Measurements from ENCODE around the gene CDON. TPM values are rescaled to one million over a fixed set of nuclear protein-coding genes. Genes with fewer than 3 reads are reported as not detected.
A peak's percentile ranks its signal among the peaks of the same experiment; 100 is the strongest.

CDON gene
- polyA plus RNA-seq, 1 donor, result 30.9 TPM

DNA sequence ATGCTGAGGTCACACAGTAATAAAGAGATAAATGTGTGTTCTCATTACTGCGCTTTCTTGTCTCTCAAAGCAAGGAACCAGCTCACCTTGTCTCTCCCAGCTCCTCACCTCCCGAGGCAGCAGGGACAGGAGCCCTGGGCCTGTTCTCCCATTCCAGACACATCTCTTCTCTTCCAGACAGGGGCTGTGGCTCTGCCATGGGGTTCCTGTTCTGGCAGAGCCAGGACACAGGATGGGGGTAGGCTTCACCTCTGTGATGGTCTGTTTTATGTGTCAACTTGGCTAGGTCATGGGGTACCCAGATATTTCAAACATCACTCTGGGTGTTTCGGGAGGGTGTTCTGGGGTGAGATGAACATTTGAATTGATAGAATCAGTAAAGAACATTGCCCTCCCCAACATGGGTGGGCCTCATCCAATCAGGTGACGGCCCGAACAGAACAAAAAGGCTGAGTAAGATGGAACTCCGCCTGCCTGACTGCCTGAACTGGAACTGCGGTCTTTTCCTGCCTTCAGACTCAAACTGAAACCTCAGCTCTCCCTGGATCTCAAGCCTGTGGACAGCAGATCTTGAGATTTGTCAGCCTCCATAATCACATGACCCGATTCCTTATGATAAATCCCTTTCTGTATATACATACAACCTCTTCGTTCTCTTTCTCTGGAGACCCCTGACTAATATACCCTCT lies 118.9 kb downstream of the CDON start:
- no peak for DNase-seq

DNA sequence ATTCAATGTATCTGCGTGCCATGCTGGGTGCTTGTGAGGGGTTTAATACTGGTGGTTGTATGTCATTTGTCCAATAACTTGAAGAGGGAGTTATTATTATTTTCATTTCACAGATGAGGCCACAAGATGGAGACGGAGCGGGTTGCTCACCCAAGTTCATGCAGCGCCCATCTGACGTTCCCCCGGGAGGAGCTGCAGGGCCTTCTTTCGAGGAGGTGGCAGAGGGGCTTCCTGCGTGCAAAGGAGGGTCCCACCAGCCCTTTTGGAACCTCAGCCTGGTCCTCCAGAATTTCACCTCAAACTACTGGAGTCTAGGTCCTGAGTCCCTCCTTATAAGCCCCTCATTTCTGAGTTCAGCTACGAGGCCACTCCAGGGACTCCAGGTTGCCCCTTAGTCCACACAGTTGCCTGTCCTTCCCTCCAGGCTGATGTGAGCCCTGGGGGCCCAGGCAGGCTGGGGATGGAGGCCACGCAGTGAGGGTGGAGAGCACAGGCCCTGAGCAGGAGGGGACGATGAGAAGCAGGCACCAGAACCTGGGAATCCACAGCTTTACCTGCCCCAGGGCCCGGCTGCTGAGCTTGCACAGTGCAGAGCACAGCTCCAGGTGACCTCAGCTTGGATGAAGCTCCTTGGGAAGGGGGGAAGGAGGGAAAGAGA lies 119.8 kb downstream of the CDON start:
- no peak for DNase-seq

DNA sequence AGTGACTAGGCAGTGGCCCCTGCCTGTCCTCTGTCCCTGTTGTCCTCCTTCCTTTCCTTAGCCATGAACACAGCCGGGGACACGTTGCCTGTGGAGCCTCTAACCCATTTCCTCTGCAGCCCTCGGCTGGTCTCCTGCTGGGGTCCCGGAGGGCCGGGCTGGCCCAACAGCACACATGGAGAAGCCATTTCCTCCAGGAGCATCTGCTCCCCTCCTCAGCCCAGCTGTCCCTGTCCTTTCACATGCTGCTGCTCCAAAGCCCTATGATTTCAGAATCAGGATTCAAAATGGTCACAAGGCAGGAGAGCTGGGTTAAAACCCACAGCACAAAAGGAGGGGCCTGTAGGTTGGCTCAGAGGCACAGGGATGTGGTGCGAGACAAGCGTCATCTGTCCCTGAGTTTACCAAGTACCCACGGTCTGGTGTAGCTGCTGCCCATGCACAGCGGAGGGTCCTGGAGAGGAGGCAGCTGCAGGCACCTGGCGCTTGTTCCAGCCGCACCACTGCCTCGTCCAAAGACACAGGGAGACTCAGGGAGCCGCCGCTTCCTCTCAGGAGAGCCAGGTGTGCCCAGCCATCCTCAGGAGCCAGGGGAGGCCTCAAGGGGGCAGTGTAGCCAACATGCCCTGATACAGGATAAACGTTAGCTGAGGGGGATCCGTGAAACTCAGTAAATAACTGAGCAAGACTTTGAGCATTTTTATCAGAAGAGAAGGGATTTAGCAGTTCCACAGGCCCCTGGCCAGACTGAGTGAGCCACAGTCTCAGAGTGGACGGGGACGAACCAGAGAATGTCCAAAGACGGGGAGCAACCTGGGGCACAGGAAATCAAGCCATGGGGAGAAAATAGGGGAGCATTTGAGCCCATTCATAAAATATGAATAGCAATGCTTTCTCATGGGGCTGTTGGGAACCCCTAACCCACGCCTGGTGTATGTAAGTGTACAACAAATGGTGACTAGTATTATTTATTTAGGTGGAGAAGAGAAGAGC lies 120.8 kb downstream of the CDON start:
- peak; percentile 49 for DNase-seq

DNA sequence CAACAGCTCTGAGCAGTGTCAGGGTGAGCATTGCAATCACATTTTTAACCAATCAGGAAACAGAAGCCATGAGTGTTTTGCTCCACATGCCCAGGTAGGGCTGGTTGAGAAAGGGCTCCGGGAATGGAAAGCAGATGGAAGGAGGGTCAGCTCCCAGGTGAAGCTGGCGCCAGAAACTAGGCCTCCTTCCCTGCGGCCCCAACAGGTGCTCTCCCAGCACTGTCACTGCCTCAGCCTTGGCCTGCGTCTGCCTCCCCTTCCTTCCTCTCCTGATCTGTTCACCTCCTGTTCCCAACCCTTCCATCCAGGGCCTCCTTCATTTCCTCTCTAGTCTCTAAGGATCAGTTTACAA lies 121.4 kb downstream of the CDON start:
- no peak for DNase-seq

DNA sequence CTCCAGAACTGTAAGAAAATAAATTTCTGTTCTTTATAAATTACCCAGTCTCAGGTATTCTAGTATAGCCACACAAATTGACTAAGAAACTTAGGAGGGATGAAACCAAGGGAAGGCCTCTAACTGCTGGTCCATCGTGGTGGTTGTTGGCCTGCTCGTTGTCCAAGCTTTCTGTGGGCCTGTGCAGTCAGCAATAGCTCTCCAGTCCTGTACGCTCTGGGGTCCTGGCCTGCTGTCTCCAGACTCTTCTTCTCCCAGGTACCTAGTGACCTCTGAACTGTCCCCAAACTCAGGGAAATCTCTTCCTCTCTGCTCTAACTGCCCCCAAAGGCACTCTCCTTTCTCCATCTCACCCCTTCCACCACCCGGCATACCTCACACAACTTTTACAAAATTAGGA lies 122.5 kb downstream of the CDON start:
- no peak for DNase-seq

DNA sequence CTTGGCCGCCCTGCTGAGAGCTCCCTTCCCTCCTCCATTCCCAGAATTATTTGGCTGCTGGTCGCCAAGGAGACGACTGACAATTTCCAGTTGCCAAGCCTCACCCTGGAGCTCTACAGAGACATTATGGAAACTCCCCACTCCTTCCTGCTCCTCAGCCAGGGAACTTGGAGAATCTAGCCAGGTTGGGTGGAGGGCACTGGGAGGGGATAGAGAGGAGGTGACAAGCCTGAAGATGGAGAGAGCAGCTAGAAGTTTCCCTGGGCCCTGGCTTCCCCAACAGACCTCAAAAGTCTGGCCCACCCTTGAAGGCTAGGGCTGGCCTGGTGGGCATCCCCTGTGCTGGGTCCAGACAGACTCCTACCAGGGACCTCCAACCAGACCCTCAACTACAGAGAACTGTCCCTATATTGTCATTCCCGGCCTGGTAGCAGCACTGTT lies 123.6 kb downstream of the CDON start:
- DNase-seq, result no peak

DNA sequence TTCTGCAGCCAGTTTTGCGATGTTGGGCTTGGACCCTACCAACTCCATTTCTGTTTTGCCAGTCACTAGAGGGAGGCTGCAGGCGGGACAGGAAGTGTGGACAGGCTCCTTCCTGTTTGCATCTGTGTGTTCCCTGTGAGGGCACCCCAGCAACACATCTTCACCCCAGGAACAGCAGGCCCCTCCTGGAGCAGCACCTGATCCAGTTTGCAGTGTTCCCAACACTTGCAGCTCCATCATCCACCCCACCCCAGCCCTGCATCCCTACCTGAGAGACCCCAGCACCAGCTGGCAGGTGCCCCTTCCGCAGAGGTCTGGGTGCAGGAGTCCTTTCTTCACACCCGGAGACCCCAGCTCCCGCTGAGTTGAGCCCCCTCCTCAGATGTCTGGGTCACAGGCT lies 124.2 kb downstream of the CDON start:
- DNase-seq, result no peak

DNA sequence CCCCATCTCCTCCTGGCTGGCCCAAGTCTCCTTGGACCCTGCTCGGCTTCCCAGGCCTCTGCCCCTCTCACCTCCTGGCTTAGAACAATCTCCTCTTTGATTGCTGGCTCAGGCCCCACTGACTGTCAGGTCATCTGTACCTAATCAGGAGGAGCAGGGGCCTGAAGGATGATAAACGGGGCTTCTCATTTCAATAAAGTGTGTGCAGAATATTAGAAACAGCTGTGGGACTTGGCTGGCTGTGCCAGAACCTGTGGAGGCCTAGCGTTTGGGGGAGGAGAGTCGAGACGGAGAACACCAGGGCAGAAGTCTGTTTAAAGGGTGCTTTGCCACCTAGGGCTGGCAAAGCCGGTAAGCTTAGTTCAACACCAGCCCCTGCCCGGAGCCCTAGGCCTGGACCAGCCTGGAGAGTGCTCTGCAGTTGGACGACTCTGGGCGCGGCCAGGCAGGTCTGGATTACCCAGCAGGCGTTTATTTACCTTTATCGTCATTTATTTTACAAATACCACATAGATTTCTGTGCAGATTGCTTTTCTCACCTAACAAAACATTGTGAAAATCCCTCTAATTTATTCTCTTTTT lies 127.0 kb downstream of the CDON start:
- no peak for DNase-seq

DNA sequence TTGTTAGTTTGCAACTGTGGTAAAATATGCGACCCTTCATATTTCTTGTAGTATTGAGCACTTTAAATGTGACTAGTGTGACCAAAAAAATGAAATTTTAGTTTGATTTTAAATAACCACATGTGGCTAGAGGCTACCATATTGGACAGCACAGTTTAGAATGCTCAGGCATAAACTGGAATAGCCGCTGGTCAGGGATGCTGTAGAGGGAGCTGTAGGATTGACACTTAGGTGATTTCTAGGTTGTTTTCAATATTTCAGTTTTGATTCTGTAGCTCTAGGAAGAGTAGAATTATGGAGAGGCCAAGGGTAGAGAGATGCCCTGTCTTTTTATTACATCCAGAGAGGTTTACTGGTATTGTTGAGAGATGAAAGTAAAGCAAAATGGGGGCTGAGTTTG lies 127.6 kb downstream of the CDON start:
- DNase-seq, result no peak

DNA sequence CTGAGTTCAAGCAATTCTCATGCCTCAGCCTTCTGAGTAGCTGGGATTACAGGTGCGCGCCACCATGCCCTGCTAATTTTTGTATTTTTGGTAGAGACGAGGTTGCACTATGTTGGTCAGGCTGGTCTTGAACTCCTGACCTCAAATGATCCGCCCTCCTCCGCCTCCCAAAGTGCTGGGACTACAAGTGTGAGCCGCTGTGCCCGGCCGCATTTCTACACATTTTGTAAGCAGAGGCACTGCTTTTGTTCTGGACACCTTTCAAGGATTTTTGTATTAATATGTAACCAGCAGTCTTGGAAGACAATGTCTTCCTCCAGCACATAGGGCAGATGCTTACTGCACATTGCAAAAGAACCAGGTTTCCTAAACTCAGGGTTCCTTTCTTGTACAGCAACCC lies 128.2 kb downstream of the CDON start:
- no peak for DNase-seq

DNA sequence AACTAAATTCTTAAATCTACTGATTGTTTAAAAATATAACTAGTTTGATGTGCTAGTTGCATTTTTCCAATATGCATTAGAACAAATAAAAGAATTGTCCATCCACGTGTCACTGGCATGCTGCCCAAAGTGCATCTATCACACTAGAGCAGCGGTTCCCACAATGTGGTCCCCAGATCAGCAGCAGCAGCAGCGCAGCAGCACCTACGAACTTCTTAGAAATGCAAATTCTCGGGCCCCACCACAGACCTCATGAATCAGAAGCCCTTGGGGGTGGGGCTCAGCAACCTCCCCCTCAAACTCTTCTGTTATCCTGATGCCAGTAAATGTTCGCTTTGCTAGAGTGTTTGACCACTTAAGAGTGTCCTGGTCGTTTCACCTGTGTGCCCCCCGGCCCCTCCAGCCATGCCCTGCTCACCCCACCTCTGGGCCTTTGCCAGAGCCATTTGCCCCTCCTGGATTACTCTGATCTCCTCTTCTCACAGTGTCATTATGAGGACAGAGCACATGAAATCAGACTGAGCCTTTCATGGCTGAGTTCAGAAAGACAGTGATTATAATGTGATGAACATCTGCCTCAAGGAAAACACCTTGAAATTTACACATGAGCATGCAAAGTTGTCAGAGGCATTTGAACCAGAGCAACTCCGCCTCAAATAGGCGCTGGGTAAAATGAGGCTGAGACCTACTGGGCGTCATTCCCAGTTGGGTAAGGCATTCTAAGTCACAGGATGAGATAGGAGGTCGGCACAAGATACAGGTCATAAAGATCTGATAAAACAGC lies 129.4 kb downstream of the CDON start:
- DNase-seq, result no peak

DNA sequence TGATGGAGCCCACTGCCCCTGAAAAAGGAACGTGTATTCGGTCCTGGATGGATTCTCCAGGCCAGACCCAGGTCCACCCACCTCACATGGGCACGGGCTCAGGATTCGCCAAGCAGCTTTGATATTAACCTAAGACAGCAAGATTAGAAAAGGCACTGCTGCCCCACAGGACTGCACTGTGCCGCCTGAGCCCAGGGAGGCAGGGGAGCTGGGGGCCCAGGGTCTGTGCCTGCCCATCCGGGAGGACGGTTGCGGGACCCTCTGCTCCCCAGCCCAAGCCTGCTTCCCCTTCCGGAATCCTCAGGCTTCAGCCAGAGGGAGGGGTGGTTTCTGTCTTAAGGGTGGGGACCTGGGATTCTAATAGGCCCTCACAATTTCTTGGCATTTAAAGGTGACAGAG lies 130.4 kb downstream of the CDON start:
- no peak for DNase-seq

DNA sequence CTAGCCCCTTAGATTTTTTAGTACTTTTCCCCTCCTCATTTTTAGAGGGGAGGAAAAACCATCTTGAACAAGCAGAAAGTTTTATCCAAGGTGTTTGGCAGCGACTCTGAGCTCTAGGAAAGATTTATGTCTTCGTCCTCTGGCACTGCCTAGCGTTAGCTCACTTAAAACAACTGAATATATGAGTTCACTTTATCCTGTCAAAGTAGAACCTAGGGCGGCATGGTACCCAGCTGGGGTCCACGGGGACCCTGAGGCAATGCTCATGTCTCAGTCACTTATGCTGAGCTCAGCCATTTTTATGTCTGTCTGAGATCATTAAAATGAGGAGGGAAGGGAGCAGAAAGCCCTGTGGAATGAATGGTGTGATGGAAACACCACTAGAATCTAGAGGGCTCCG lies 131.0 kb downstream of the CDON start:
- DNase-seq, result no peak

DNA sequence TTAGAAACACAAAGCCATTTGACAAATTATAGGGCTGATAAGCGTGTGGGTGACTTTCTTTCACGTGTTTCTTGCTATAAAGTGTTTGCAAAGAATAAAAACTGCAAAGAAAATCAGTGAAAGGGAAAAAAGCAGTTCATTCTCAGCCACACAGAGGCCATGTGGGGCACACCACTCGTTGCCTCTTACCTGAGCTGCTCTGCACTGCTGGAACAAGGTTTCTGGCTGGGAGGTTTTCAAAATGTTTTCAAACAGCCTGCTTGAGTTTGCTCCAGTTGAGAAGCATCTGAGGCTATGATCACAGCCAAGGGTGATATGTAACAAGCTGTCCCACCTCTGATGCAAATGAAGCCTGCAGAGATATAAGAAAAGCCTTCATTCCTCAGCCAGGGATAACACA lies 131.6 kb downstream of the CDON start:
- DNase-seq, result no peak

DNA sequence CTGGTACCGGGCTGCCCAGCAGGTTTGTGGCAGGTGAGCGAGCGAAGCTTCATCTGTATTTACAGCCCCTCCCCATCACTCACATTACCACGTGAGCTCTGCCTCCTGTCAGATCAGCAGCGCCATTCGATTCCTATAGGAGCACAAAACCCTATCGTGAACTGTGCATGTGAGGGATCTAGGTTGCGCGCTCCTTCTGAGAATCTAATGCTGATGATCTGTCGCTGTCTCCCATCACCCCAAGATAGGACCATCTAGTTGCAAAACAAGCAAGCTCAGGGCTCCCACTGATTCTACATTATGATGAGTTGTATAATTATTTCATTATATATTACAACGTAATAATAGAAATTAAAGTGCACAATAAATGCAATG lies 132.6 kb downstream of the CDON start:
- no peak for DNase-seq

DNA sequence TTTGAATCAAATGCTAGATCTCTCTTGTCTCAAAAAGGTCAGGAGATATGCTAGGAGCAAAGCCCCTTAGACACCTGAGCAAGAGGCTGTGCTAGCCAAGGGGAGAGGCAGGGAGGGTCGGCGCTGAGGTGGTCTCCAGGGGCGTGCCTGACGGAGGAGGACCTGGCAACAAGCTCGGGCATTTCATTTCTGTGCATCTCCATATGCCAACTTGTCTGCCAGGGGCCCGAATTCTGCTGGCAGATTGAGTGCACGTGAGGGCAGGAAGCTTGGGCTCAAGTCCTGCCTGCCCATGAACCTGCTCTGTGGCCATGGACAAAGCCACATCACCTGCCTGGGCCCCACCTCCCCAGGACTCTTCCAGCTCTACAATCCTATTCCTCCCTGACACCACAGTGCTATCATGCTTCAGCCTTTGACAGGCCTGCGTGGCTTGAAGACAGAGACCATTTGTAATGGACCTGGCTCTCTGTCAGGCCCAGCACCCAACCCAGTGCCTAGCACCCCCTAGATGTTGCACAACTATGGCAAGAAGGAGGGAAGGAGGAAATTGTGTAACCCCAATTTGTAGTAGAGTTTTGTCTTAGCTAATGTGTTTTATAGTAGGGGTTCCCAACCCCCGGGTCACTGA lies 133.1 kb downstream of the CDON start:
- no peak for DNase-seq

DNA sequence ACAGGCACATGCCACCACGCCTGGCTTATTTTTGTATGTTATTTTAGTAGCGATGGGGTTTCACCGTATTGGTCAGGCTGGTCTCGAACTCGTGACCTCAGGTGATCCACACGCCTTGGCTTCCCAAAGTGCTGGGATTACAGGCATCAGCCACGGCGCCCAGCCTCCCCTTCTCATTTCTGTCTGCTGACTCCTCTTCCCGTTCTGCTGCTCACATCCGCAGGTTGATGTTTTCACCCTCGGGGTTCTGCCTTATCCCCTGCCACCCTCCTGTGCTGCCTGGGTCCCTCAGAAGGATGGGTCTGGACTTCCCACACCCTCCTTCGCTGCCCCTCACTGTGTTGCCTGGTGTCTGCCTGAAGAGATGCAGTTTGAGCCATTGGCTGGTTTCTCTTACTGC lies 136.0 kb downstream of the CDON start:
- DNase-seq, result no peak

DNA sequence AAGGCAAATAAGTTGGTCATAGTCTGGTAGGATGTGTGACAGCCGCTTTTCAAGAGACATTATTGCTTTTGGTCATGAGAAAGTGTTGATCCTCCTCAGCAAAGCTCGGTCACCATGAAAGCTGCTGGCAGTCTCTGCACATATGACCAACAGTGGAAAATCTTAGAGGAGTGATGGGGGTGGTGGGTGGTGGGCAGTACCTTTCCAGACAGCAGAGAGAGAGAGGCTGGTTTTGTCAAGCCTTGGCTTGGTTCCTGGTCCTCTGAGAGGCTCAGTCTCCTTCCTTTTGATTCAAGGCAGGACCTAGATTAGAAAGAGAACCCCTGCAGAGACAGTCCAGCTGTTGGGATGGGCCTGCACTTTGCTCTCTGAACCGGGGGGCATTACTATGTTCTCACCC lies 136.9 kb downstream of the CDON start:
- DNase-seq, result no peak

DNA sequence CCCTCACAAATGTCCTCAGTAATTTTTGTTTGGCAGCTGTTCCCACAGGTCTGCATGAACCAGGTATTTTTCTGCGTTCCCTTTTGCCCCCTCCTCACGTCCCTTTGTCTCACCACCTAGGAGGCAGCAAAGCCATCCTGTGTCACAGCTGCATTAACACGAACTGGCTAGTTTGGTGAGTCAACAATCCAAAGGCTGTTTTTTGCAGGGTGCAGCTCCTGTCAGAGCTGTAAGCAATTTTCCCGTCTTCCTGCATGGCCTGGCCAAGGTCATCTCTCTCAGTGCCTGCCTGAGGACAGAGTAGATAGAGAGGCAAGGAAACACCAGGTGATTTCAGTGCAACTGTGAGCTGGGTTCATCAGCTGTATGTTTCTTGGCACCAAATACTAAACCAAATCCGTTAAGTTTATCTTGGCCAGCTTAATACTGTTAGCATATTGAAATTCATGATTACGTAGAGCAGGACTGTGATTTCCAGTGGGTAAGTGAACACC lies 137.4 kb downstream of the CDON start:
- no peak for DNase-seq

DNA sequence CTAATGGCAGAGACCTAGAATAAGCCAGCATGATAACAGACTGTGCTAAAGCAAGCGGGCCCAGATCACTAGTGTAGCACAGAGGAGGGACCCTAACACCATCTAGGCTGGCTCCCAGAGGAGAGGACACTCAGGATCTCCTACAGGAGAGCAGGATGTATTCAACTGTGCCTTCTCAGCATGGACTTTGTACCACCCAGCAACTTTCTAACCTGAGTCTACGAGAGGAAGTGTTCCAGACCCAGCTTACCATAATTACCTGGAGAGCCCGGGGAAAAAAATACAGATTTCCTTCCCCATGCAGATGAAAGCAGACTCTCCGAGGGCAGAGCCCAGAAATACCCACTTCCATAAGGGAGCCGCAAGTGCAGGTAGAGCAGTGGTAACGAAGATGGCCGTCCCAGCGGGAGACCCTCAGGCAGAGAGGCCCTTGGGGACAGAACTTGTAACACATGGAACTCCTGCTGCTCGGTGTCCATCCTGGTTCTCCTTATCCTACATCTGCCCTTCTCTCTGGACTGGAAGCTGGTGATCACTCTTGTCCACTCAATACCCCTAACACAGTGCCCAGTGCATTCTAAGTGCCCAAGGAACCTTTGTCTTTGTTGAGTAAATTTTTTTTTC lies 138.2 kb downstream of the CDON start:
- DNase-seq, result no peak

DNA sequence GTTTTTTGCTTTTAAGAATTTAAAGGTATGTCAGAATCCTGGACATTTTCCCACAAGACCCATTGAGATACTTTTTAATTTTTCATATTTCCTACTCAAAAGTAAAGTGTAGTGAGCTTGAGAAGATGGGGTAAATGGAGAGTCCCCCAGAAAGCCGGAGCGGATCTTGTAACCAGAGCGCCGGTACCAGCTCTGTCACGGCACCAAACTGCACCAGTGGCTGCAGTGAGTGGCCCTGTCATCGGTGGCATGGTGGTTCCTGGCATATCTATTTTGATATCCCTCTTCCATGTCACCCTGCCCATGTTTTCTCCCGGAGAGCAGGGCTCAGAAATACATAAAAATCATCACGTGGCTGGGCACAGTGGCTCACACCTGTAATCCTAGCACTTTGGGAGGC lies 139.0 kb downstream of the CDON start:
- DNase-seq, result no peak
